OCI-LY3 (cell line): ENCODE measurements around the gene B3GNT7.
"Not testable (repeated sequence)": the region's sequence is repeated elsewhere in the genome, so short reads cannot be mapped to it uniquely, and the experiment has no call there.

Source experiments
- H2AFZ ChIP-seq: fragments of 200-600, 300-600 bp; shearing (Covaris generic); 2 replicates; pipeline ENCODE4 v1.6.0; 2014; ENCODE audit warnings: antibody characterized with exemption, low read depth, low read length
- H3K27ac ChIP-seq: fragments of 200-600, 300-600 bp; sonication (generic); 2 replicates; pipeline ENCODE4 v1.5.1; 2014; ENCODE audit warnings: mild to moderate bottlenecking, low read length, moderate library complexity, mixed read lengths
- H3K27me3 ChIP-seq: fragments of 200-600, 300-600 bp; sonication (generic); 2 replicates; pipeline ENCODE4 v1.6.1; 2014; ENCODE audit warnings: low read depth, low read length, mixed read lengths
- H3K36me3 ChIP-seq: fragments of 200-600, 300-600 bp; sonication (generic); replicated peaks from 2 replicates; pipeline ENCODE3; 2014; ENCODE audit warnings: low read depth, low read length, mixed read lengths
- H3K4me1 ChIP-seq: fragments of 300-600, 200-600 bp; sonication (generic); 2 replicates; pipeline ENCODE4 v1.6.1; 2014; ENCODE audit warnings: low read length, mixed read lengths
- H3K4me2 ChIP-seq: fragments of 200-600, 300-600 bp; sonication (generic); 2 replicates; pipeline ENCODE4 v1.6.1; 2014; ENCODE audit warnings: low read length, mixed read lengths
- H3K4me3 ChIP-seq: fragments of 300-600, 200-600 bp; sonication (generic); 2 replicates; pipeline ENCODE4 v1.5.1; 2014; ENCODE audit warnings: antibody characterized with exemption, mild to moderate bottlenecking, low read length, moderate library complexity
- H3K79me2 ChIP-seq: fragments of 300-600, 200-600 bp; shearing (Covaris generic); 2 replicates; pipeline ENCODE4 v1.6.1; 2014; ENCODE audit warnings: mild to moderate bottlenecking, low read length, mixed read lengths
- H3K9ac ChIP-seq: fragments of 300-600, 200-600 bp; shearing (Covaris generic); 2 replicates; pipeline ENCODE4 v1.6.0; 2014; ENCODE audit warnings: mild to moderate bottlenecking, low read length, moderate library complexity
- H3K9me3 ChIP-seq: fragments of 200-600, 300-600 bp; shearing (Covaris generic); 2 replicates; pipeline ENCODE4 v1.6.1; 2014; ENCODE audit warnings: low read length, mixed read lengths; ENCODE audit not compliant: insufficient read depth
- H4K20me1 ChIP-seq: fragments of 200-600, 300-600 bp; sonication (generic); 2 replicates; pipeline ENCODE4 v1.6.1; 2016; ENCODE audit warnings: low read length, mixed read lengths; ENCODE audit not compliant: insufficient read depth
- CTCF ChIP-seq: fragments of 200-600, 300-600 bp; sonication (generic); IDR thresholded peaks from 2 replicates; pipeline ENCODE4 v1.5.1; 2014; ENCODE audit warnings: antibody characterized with exemption, low read length, low read depth
- EZH2phosphoT487 ChIP-seq: fragments of 200-600 bp; shearing (Covaris generic); IDR thresholded peaks from 2 replicates; pipeline ENCODE4 v1.6.1; 2018; ENCODE audit warnings: antibody characterized with exemption, mixed run types, low read depth

The B3GNT7 gene

GRCh38 chr2:231427116-231427515 is 31.6 kb downstream of the B3GNT7 start:
- Histone ChIP-seq H3K4me3 (no peak overlapping the region), H3K27me3 (no peaks in the 10 kb centered on the region), H3K9me3 (no peaks in the 10 kb centered on the region), H3K79me2 (no peaks in the 10 kb centered on the region), H4K20me1 (no peaks in the 10 kb centered on the region), H3K27ac (no peak overlapping the region), H3K9ac (no peak overlapping the region), H3K4me1 (no peaks in the 10 kb centered on the region), H3K4me2 (no peak overlapping the region), H3K36me3 (no peaks in the 10 kb centered on the region), H2AFZ (no peak overlapping the region)
- no peak for TF ChIP-seq CTCF
- TF ChIP-seq EZH2phosphoT487 = no peak

GRCh38 chr2:231429152-231429551 is 33.6 kb downstream of the B3GNT7 start:
- H2AFZ ChIP-seq = no peak overlapping the region
- H3K27me3 ChIP-seq = no peaks in the 10 kb centered on the region
- no peak overlapping the region for H3K27ac ChIP-seq
- H3K79me2 ChIP-seq = no peaks in the 10 kb centered on the region
- no peak overlapping the region for H3K4me3 ChIP-seq
- H4K20me1 ChIP-seq = no peaks in the 10 kb centered on the region
- H3K9me3 ChIP-seq = no peaks in the 10 kb centered on the region
- H3K36me3 ChIP-seq = no peaks in the 10 kb centered on the region
- H3K4me1 ChIP-seq = no peaks in the 10 kb centered on the region
- no peak overlapping the region for H3K9ac ChIP-seq
- no peak for TF ChIP-seq EZH2phosphoT487
- no peak for TF ChIP-seq CTCF
- H3K4me2 ChIP-seq = no peak overlapping the region

- Histone ChIP-seq H3K9ac (no peak overlapping the region), H4K20me1 (no peaks in the 10 kb centered on the region), H3K4me3 (no peak overlapping the region), H3K9me3 (no peaks in the 10 kb centered on the region), H3K27ac (no peak overlapping the region), H3K79me2 (no peaks in the 10 kb centered on the region), H2AFZ (no peak overlapping the region), H3K27me3 (no peaks in the 10 kb centered on the region), H3K4me1 (no peaks in the 10 kb centered on the region), H3K4me2 (no peak overlapping the region), H3K36me3 (no peaks in the 10 kb centered on the region)
- TF ChIP-seq EZH2phosphoT487 (no peak), CTCF (no peak)
These were observed 34.4 kb downstream of the B3GNT7 start for GRCh38 chr2:231429901-231430300.

GRCh38 chr2:231430437-231430836 is 34.9 kb downstream of the B3GNT7 start:
- not testable (repeated sequence) for H3K9me3 ChIP-seq, H3K27ac ChIP-seq, H3K27me3 ChIP-seq

GRCh38 chr2:231431606-231432005 is 36.1 kb downstream of the B3GNT7 start:
- Histone ChIP-seq H3K4me3 (no peak overlapping the region), H3K27ac (no peak overlapping the region), H3K4me2 (no peak overlapping the region), H3K4me1 (no peaks in the 10 kb centered on the region), H3K9me3 (no peaks in the 10 kb centered on the region), H2AFZ (no peak overlapping the region), H3K9ac (no peak overlapping the region), H4K20me1 (no peaks in the 10 kb centered on the region), H3K79me2 (no peaks in the 10 kb centered on the region), H3K27me3 (no peaks in the 10 kb centered on the region), H3K36me3 (no peaks in the 10 kb centered on the region)
- TF ChIP-seq CTCF (no peak), EZH2phosphoT487 (no peak)

More at GRCh38 chr2:231430437-231430836, 34.9 kb downstream of the B3GNT7 start:
- H3K9ac ChIP-seq, H4K20me1 ChIP-seq, H3K4me1 ChIP-seq, H3K36me3 ChIP-seq, H2AFZ ChIP-seq, H3K4me3 ChIP-seq, H3K4me2 ChIP-seq, H3K79me2 ChIP-seq: not testable (repeated sequence)
